ENCODE data around the gene PATE1. TPM values are rescaled to one million over a fixed set of nuclear protein-coding genes. Genes with fewer than 3 reads are reported as not detected.
"Not testable (repeated sequence)": the region's sequence is repeated elsewhere in the genome, so short reads cannot be mapped to it uniquely, and the experiment has no call there.

The PATE1 gene
- total RNA-seq, 1 experiment from 2014 or later: not detected

- Histone ChIP-seq H3K27ac (ENCODE audit: low read length) (no peak overlapping the region), H3K9me3 (ENCODE audit: control insufficient read depth, insufficient read depth, low read depth, low read length) (no peaks in the 10 kb centered on the region), H3K36me3 (ENCODE audit: control insufficient read depth, insufficient read depth, low read length) (no peaks in the 10 kb centered on the region), H3K4me1 (ENCODE audit: control insufficient read depth, insufficient read depth, low read length) (no peaks in the 10 kb centered on the region), H3K27me3 (ENCODE audit: control insufficient read depth, insufficient read depth, low read length) (no peaks in the 10 kb centered on the region; the same call in 1 of the 2 replicates), H3K4me3 (ENCODE audit: low read depth in 2 of 2, low read length in 2 of 2) (no peak overlapping the region)
- peak; percentile 56; the same call in 1 of the 2 replicates for ATAC-seq
- POLR2A ChIA-PET: interaction anchor here (0.6 to 0.8 kb wide), 3 partner anchors 19 to 502 kb away, joined by 3 to 7 read pairs (median 3); no protein-coding TSS in a partner anchor
- no peak for DNase-seq (ENCODE audit: low read depth, low spot score)
- BruUV-seq (replicated peaks): no TSS peak
- in situ Hi-C loops (cut with HindIII; ENCODE audit: low pct_unique_long_range_greater_than_20kb, low sequenced_read_pairs): no loop called here
- intact Hi-C loops (cut with micrococcal nuclease; ENCODE audit: unreplicated experiment): no loop called here
- TF ChIP-seq CTCF (IDR thresholded peaks at IDR 0.05) (no peak), TCF7L2 (IDR thresholded peaks at IDR 0.05; ENCODE audit: low read depth, low read length) (no peak), POLR2AphosphoS5 (IDR thresholded peaks at IDR 0.05; ENCODE audit: low read depth, low read length) (no peak), SIN3A (IDR thresholded peaks at IDR 0.05; ENCODE audit: borderline replicate concordance, insufficient read depth, low read depth, low read length) (no peak), REST (IDR thresholded peaks at IDR 0.05; ENCODE audit: insufficient read depth in 1 of 2, low read depth in 2 of 2, low read length in 1 of 2) (no peak)
- CTCF ChIA-PET: interaction anchor here (1.0 kb wide), 1 partner anchor 14 kb away, joined by 8 read pairs; no protein-coding TSS in a partner anchor
Observed at GRCh38 chr11:125701858-125702621, 44.0 kb upstream of the PATE1 start.

GRCh38 chr11:125704686-125705085 lies 41.4 kb upstream of the PATE1 start:
- intact Hi-C loops (cut with micrococcal nuclease; ENCODE audit: unreplicated experiment); DNase-seq (ENCODE audit: low read depth, low spot score); BruUV-seq (replicated peaks); in situ Hi-C loops (cut with HindIII; ENCODE audit: low pct_unique_long_range_greater_than_20kb, low sequenced_read_pairs); ATAC-seq; H3K4me3 ChIP-seq (ENCODE audit: low read depth in 2 of 2, low read length in 2 of 2); H3K27ac ChIP-seq (ENCODE audit: low read length); H3K27me3 ChIP-seq (ENCODE audit: control insufficient read depth, insufficient read depth, low read length); H3K4me1 ChIP-seq (ENCODE audit: control insufficient read depth, insufficient read depth, low read length); H3K36me3 ChIP-seq (ENCODE audit: control insufficient read depth, insufficient read depth, low read length); CTCF ChIA-PET; H3K9me3 ChIP-seq (ENCODE audit: control insufficient read depth, insufficient read depth, low read depth, low read length); POLR2A ChIA-PET: not testable (repeated sequence)

DNA sequence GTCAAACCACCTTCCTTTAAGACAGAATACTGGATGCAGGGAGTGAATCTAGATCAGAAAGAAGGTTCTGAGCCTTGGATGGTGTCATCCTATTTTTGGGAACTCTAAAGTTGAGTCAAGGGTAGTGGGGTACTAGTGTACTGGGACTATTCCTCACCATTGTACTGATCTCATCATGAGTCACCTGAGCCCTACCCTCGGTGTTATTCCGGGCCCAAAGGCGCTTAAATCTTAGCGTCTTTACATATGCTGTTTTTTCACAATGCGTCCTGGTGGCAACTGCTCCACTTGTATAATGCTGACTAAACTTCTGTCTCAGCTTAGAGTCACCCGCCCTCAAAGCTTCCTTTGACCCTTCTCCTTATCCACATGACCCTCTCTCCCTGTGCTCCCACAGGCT lies 25.3 kb upstream of the PATE1 start:
- Histone ChIP-seq H3K9me3 (ENCODE audit: control insufficient read depth, insufficient read depth, low read depth, low read length) (no peaks in the 10 kb centered on the region), H3K27me3 (ENCODE audit: control insufficient read depth, insufficient read depth, low read length) (peaks cover 16% of the 10 kb centered on the region), H3K4me1 (ENCODE audit: control insufficient read depth, insufficient read depth, low read length) (no peaks in the 10 kb centered on the region), H3K4me3 (ENCODE audit: low read depth in 2 of 2, low read length in 2 of 2) (no peak overlapping the region), H3K36me3 (ENCODE audit: control insufficient read depth, insufficient read depth, low read length) (no peaks in the 10 kb centered on the region), H3K27ac (ENCODE audit: low read length) (no peak overlapping the region)
- no peak for ATAC-seq
- intact Hi-C loops (cut with micrococcal nuclease; ENCODE audit: unreplicated experiment): no loop called here
- no TSS peak for BruUV-seq (replicated peaks)
- DNase-seq (ENCODE audit: low read depth, low spot score): no peak
- ChIA-PET POLR2A (no interaction called here), CTCF (no interaction called here)
- in situ Hi-C loops (cut with HindIII; ENCODE audit: low pct_unique_long_range_greater_than_20kb, low sequenced_read_pairs): no loop called here
- TF ChIP-seq SIN3A (IDR thresholded peaks at IDR 0.05; ENCODE audit: borderline replicate concordance, insufficient read depth, low read depth, low read length): no peak
- TF ChIP-seq POLR2AphosphoS5 (IDR thresholded peaks at IDR 0.05; ENCODE audit: low read depth, low read length): no peak
- TF ChIP-seq REST (IDR thresholded peaks at IDR 0.05; ENCODE audit: insufficient read depth in 1 of 2, low read depth in 2 of 2, low read length in 1 of 2): no peak
- TF ChIP-seq TCF7L2 (IDR thresholded peaks at IDR 0.05; ENCODE audit: low read depth, low read length): no peak
- no peak for TF ChIP-seq CTCF (IDR thresholded peaks at IDR 0.05)
